Thymus (tissue), 11 donors: ENCODE results near the gene QPCT. TPM values are rescaled to one million over a fixed set of nuclear protein-coding genes. Genes with fewer than 3 reads are reported as not detected.
A peak's percentile ranks its signal among the peaks of the same experiment; 100 is the strongest.

Source experiments
- DNase-seq, 9 donors: peaks; one replicate each; pipeline ENCODE4 v3.0.0-alpha.2; 2013; ENCODE audit warnings: low spot score in 9 of 9, low read depth in 6 of 9, missing footprints in 1 of 9
- H3K27ac ChIP-seq, 2 donors: one replicate each; pipeline ENCODE4 v1.5.1; 2013; ENCODE audit warnings: control low read depth in 1 of 2, low read depth in 1 of 2, low read length in 1 of 2, mild to moderate bottlenecking in 1 of 2, moderate library complexity in 1 of 2
- H3K27me3 ChIP-seq, 2 donors: one replicate each; pipeline ENCODE4 v1.5.1; 2013; ENCODE audit warnings: low read length in 1 of 2; ENCODE audit not compliant: control insufficient read depth in 2 of 2, insufficient read depth in 1 of 2
- H3K36me3 ChIP-seq, 2 donors: one replicate each; pipeline ENCODE4 v1.5.1; 2013; ENCODE audit warnings: low read length in 1 of 2, mild to moderate bottlenecking in 1 of 2, moderate library complexity in 1 of 2; ENCODE audit not compliant: control insufficient read depth in 2 of 2, insufficient read depth in 2 of 2
- H3K4me1 ChIP-seq, 2 donors: one replicate each; pipeline ENCODE4 v1.5.1; 2013; ENCODE audit warnings: low read length in 2 of 2; ENCODE audit not compliant: control insufficient read depth in 2 of 2, insufficient read depth in 2 of 2
- H3K4me3 ChIP-seq, 2 donors: one replicate each; pipeline ENCODE4 v1.5.1; 2013; ENCODE audit warnings: low read length in 2 of 2, control low read depth in 1 of 2, mild to moderate bottlenecking in 1 of 2
- H3K9me3 ChIP-seq, 2 donors: one replicate each; pipeline ENCODE4 v1.5.1; 2013; ENCODE audit warnings: low read length in 1 of 2, mild to moderate bottlenecking in 1 of 2; ENCODE audit not compliant: control insufficient read depth in 2 of 2, insufficient read depth in 1 of 2
- WGBS: extraction: QIAGEN DNeasy Blood & Tissue Kit; methylation state at CpG from one replicate; pipeline ENCODE4 v1.1.7; 2013; 5-methylcytosine and 5-hydroxymethylcytosine counted together
- polyA plus RNA-seq: library from polyadenylated mRNA; stranded (reverse); fragments of 200-250 nt; gene quantifications from one replicate; pipeline ENCODE4 v1.2.3, GENCODE V29; 2013
- total RNA-seq: library from RNA; stranded (reverse); fragments of 120-200 nt; gene quantifications from one replicate; pipeline ENCODE4 v1.2.4, GENCODE V29; 2013
- donor health status: healthy.

The QPCT gene
- total and polyA plus RNA-seq, 2 donors = 8.6 to 11.4 TPM

- Histone ChIP-seq H3K4me3 (no peak overlapping the region), H3K9me3 (no peaks in the 10 kb centered on the region), H3K27me3 (peaks cover 0 to 4% of the 10 kb centered on the region in 2 donors), H3K4me1 (peaks cover 0 to 5% of the 10 kb centered on the region in 2 donors), H3K36me3 (no peaks in the 10 kb centered on the region), H3K27ac (no peak overlapping the region)
- DNase-seq = no peak
- WGBS = 92% methylated on average over 9 of the region's 9 CpGs
Observed at GRCh38 chr2:37361994-37362698, 17.7 kb downstream of the QPCT start.

DNA sequence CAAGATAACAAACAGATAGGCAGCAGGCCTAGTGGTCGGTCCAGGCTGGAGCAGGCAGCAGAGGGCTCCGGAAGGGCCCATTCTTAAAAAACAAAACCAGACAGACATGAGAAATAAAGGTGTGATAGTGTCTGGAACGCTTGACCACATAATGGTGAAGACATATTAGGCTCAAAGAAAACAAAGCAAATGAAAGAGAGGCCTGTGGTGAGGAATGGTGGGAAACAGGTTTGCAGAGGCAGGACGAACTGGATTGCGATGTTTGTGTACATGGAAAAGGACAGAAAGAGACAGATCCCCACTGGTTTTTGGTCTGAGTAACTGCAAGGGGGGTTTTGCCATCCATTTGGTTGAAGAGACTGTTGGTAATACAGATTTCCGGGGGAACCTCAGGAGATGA, 19.9 kb downstream of the QPCT start:
- H3K4me3 ChIP-seq = no peak overlapping the region
- H3K36me3 ChIP-seq = no peaks in the 10 kb centered on the region
- DNase-seq = no peak
- H3K27ac ChIP-seq = no peak overlapping the region
- WGBS = 90% methylated on average over 6 of the region's 6 CpGs
- no peaks in the 10 kb centered on the region for H3K9me3 ChIP-seq
- peaks cover 0 to 9% of the 10 kb centered on the region in 2 donors for H3K27me3 ChIP-seq
- H3K4me1 ChIP-seq = peaks cover 0 to 19% of the 10 kb centered on the region in 2 donors

GRCh38 chr2:37365669-37366068, 21.2 kb downstream of the QPCT start:
- no peak for DNase-seq
- Histone ChIP-seq H3K4me1 (peaks cover 0 to 19% of the 10 kb centered on the region in 2 donors), H3K27ac (no peak overlapping the region), H3K4me3 (no peak overlapping the region), H3K36me3 (no peaks in the 10 kb centered on the region), H3K27me3 (peaks cover 0 to 9% of the 10 kb centered on the region in 2 donors), H3K9me3 (no peaks in the 10 kb centered on the region)
- WGBS = 44% methylated on average over 2 of the region's 2 CpGs

- DNase-seq = no peak
- Histone ChIP-seq H3K9me3 (no peaks in the 10 kb centered on the region), H3K27me3 (peaks cover 0 to 9% of the 10 kb centered on the region in 2 donors), H3K4me1 (peaks cover 0 to 19% of the 10 kb centered on the region in 2 donors), H3K4me3 (no peak overlapping the region), H3K36me3 (no peaks in the 10 kb centered on the region), H3K27ac (no peak overlapping the region)
- WGBS = 49% methylated on average over 4 of the region's 4 CpGs
Observed at GRCh38 chr2:37366773-37367172, 22.3 kb downstream of the QPCT start.

GRCh38 chr2:37367310-37367709, 22.9 kb downstream of the QPCT start:
- Histone ChIP-seq H3K4me3 (no peak overlapping the region), H3K27me3 (peaks cover 0 to 9% of the 10 kb centered on the region in 2 donors), H3K9me3 (no peaks in the 10 kb centered on the region), H3K27ac (no peak overlapping the region), H3K4me1 (peaks cover 0 to 19% of the 10 kb centered on the region in 2 donors), H3K36me3 (no peaks in the 10 kb centered on the region)
- 97% methylated on average over 7 of the region's 7 CpGs for WGBS
- no peak for DNase-seq

- Histone ChIP-seq H3K4me1 (peaks cover 0 to 19% of the 10 kb centered on the region in 2 donors), H3K27ac (no peak overlapping the region), H3K4me3 (no peak overlapping the region), H3K9me3 (no peaks in the 10 kb centered on the region), H3K36me3 (no peaks in the 10 kb centered on the region), H3K27me3 (peaks cover 0 to 9% of the 10 kb centered on the region in 2 donors)
- 55% methylated on average over 2 of the region's 2 CpGs for WGBS
- peak in 1 of 9 donors; percentile 61 for DNase-seq
Observed at GRCh38 chr2:37367984-37368383, 23.6 kb downstream of the QPCT start.

DNA sequence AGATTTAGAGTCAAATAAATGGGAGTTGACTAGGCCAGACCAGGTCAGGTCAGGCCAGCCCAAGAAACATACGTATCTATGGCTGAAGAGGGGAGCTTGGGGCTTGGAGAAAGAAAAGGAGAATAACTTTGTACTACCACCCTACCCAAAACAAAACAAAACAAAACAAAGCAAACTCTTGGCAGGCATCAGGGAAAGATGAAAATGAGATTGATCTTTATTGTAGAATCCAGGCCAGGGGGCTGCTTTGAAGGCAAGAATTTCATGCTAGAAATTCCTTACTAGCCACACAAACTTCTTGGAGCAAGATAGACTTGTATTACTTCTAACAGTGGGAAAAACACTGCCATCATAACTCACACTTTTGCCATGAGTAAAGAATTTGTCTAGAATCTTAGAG, 26.2 kb downstream of the QPCT start:
- no peaks in the 10 kb centered on the region for H3K9me3 ChIP-seq
- peaks cover 2 to 9% of the 10 kb centered on the region in 2 donors for H3K27me3 ChIP-seq
- no peaks in the 10 kb centered on the region for H3K36me3 ChIP-seq
- WGBS = 94% methylated on average over 1 of the region's 1 CpG
- peaks cover 0 to 19% of the 10 kb centered on the region in 2 donors for H3K4me1 ChIP-seq
- no peak overlapping the region for H3K4me3 ChIP-seq
- no peak for DNase-seq
- H3K27ac ChIP-seq = no peak overlapping the region

DNA sequence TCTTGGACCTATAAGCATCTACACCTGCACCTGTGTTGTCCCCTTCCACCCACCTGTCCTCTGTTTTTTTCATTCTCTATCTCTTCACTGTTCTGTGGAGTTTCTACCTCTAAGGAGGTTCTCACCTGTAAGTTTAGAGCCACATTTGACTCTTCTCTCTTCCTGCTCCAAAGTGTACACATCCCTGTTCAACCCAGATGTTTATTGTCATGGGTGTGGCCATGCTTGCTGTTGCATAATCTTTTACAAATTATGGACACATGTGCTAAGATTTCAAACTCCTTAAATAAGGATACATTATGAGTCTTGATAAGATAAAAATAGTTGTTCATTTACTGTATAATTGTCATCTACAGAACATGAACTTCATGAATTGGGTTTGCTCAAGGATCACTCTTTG, 27.6 kb downstream of the QPCT start:
- DNase-seq = no peak
- Histone ChIP-seq H3K36me3 (no peaks in the 10 kb centered on the region), H3K4me1 (peaks cover 5 to 26% of the 10 kb centered on the region in 2 donors), H3K27me3 (peaks cover 2 to 8% of the 10 kb centered on the region in 2 donors), H3K27ac (no peak overlapping the region), H3K9me3 (no peaks in the 10 kb centered on the region), H3K4me3 (no peak overlapping the region)

DNA sequence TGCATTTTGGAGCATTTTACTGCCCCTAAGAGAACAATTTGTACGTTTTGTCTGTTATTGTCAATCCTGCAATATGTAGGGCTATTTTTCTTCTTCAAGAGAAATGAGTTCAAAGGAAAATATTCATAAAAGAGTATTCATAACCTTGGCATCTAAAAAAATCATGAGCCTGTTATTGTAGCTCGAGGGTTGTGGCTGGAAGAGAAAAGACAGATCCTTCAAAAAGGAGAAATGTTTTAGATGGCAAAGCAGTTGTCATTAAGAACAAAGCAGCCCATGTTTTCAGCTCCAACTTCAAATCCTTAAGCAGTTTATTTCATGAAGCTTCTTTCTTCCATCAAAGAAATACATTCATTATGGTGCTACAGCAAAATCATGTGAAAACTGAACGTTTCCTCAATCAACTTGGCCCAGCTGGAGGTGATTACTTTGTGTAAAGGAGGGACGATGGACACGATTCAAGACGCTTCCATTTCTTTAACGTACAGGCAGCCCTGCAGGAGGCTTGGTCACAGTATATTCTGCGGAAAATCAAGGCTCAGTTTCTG, 31.4 kb downstream of the QPCT start:
- WGBS = 91% methylated on average over 8 of the region's 8 CpGs
- H3K4me1 ChIP-seq = peaks cover 5 to 14% of the 10 kb centered on the region in 2 donors
- no peaks in the 10 kb centered on the region for H3K36me3 ChIP-seq
- H3K9me3 ChIP-seq = no peaks in the 10 kb centered on the region
- H3K4me3 ChIP-seq = no peak overlapping the region
- peaks cover 5 to 12% of the 10 kb centered on the region in 2 donors for H3K27me3 ChIP-seq
- DNase-seq = no peak
- no peak overlapping the region for H3K27ac ChIP-seq
